Measurements from ENCODE around the gene CCDC12.
A peak's percentile ranks its signal among the peaks of the same experiment; 100 is the strongest.

The CCDC12 gene

DNA sequence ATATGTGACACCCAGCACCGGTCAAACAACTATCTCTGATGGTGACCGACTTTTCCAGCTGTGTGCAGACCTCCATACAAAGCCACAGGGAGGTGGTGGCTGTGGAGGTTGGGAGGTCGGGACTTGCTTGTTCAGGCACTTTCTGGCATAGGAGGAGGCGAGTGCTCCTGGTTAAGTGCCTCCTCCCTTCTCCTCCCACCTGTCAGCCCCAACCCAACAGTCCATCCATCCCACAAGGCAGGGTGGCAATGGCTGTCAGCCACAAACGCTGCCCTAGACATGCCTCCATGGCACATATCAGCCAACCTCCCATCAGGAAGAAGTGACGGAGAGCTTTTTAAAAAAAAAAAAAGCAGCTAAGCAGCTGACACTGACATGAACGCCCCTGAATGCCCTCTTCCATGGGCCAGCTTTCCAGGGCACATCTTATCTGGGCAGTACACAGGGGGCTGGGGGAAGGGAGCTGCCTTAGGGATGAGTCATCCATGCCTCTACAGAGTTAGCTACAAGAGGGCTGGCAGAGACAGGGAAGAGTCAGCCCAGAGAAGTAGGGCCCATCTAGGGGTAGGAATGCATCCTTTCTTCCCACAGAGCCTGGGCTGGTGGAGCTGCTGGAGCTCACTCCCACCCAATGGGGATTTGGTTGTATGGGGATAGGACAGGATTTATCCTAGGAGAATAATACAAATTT lies 41.2 kb downstream of the CCDC12 start:
- DNase-seq: peak; percentile 96

DNA sequence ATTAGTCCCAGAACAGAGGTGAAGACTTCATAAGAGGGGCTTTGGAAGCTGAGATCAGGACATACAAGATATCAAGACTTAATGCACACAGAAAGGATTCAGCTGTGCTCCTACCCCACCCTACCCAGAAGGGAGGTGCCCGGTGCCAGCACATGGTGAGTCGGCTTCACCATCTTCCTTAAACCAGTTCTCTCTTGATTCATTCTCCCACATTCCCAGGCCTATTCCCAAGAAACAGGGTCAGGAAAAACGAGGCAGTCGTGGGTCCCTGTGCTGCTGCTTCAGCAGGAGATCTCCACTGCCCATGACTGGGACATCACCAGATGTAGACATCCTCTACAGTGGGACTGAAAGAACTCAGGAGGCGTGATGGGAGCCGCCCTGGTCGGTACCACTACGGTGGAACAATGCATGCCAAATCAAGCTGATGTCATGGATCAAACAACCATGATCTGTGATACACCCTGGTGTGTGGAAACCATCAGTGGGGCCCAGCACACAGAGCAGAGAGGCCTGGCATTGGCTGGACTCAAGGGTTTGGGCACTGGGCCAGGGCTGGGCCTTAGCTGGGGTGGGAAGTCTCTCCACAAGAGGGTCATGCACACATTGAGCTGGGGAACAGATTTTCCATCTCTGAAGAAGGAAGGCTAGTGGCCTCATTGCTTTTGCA lies 41.9 kb downstream of the CCDC12 start:
- DNase-seq: no peak

GRCh38 chr3:46934072-46934471 lies 42.5 kb downstream of the CCDC12 start:
- no peak for DNase-seq

DNA sequence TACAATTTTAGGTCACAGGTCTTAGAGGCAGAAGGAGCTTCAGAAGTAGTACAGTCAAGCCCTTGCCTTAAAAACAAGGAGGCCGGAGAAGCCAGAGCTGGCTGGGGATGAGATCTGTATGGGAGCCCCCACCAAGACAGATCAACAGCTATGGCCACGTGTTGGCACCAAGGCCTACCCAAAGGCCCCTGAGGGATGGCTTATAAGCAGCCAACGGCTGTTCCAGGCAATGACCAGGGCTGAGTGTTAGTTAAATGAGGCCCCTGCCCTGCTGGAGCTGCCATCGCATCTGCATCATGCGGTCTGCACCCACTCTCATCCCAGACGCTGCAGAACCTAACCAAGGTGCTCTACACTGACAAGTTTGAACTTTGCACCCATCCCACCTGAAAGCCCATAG lies 43.3 kb downstream of the CCDC12 start:
- no peak for DNase-seq

DNA sequence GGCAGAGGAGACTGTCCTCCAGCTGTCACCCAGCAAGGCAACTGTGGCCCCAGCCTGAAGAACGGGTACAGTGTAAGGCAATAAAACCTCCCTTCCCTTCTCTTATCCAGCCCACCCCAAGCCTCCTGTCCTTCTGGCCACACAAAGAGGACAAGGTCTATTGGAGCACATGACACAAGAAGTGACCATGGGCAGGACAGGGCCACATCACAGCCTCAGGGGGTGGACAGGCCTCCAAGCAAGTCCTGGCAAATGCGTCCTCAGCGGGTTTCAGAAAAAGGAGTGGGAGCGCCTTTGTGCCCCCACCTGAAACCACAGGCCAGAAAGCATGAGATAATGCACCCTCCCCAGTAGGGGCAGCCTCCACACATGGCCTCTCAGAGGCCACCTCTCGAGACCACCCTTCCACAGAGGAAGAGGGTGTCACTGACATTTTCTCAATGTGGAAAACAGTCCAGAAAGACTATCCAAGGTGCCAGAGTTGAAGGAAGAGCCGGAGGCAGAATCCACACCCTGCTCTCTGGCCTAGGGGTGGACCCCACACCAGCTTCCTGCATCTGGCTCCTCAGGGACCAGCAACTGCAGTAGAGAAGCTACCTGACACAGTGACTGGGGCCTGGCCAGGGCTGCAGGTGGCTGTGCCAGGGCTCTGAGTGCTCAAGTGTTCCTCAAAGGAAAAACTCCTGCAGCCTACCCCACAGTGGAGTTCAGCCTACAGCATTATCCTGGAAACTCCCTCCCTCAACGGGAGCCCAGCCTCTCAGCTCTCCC lies 43.9 kb downstream of the CCDC12 start:
- no peak for DNase-seq

GRCh38 chr3:46931631-46932331 lies 44.8 kb downstream of the CCDC12 start:
- DNase-seq: no peak

- DNase-seq: no peak
Measured at GRCh38 chr3:46930945-46931403, 45.6 kb downstream of the CCDC12 start.

DNA sequence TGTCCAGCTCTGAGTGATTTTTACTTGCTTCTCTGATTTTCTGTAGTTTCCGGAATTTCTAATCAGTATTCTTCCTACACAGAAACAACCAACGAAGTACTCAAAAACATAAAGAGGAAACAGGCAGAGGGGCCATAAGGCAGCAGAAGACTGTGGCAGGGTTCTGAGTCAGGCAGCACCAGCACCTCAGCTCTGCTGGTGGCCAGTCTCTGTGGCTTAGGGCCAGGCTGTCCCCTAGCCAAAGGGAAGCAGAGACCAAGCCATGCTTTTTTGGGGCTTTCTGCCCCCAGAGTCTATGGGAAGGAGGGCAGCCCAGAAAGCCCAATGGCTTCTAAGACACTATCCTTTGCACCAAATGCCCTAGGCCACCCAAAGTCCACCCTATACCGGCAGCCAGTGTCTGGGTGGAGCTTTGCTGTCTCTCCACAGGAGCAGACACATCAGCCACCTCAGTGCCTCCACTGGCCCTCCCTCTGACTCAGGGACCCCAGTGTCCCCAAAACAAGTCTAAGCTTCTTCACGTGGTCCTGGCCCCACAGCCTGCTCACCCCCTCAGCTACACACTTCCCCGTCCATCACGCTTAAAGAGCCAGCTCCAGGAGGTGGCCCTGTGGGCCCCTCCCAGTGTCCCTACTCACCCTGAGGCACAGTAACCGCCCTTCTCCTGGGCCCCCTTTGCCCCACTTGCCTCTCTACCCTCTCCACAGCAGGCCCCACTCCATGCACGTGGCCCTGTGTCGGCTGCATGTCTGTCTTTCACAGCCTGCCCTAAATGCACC lies 46.2 kb downstream of the CCDC12 start:
- DNase-seq: no peak

- DNase-seq: no peak
Measured at GRCh38 chr3:46929324-46929723, 47.2 kb downstream of the CCDC12 start.

GRCh38 chr3:46928282-46928681 lies 48.3 kb downstream of the CCDC12 start:
- DNase-seq: no peak

DNA sequence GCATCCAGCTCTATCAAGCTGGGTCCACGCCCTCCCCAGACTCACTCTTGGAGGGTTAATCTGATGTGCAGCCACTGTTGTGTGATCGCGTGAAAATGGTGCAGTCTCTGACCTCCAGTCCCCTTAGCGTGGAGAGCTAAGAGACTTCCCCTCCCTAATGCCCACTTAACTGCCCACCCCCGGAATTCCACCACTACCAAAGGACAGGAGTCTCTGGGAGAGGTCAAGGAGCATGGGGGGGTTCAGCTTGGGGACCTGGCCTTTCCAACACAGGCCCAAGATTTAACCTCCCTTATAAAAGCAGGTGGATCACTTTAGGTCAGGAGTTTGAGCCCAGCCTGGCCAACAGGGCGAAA lies 48.8 kb downstream of the CCDC12 start:
- DNase-seq: no peak

GRCh38 chr3:46926871-46927717 lies 49.5 kb downstream of the CCDC12 start:
- DNase-seq: no peak

DNA sequence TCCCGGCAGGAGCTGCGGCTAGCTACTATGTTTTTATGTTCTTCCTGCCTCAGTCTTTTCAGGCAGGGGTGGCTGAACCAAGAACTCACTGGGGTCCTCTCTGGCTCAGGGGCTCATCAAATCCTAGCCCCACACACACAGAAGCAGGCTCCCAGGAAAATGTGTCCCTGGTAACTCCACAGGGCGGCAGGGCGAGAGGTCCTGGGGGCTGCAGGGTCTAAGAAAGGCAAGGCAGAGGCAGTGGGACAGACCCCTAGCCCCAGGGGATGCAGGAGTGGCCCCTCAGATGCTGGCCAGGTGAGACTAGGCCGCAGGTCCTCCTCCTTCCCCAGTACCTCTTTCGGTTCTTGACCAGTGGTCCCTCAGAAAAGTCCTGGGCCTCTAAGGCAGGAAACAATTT lies 50.1 kb downstream of the CCDC12 start:
- no peak for DNase-seq

GRCh38 chr3:46926039-46926438 lies 50.5 kb downstream of the CCDC12 start:
- DNase-seq: no peak

- DNase-seq: no peak
Measured at GRCh38 chr3:46925585-46925934, 51.0 kb downstream of the CCDC12 start.

GRCh38 chr3:46924921-46925584 lies 51.5 kb downstream of the CCDC12 start:
- DNase-seq: no peak

DNA sequence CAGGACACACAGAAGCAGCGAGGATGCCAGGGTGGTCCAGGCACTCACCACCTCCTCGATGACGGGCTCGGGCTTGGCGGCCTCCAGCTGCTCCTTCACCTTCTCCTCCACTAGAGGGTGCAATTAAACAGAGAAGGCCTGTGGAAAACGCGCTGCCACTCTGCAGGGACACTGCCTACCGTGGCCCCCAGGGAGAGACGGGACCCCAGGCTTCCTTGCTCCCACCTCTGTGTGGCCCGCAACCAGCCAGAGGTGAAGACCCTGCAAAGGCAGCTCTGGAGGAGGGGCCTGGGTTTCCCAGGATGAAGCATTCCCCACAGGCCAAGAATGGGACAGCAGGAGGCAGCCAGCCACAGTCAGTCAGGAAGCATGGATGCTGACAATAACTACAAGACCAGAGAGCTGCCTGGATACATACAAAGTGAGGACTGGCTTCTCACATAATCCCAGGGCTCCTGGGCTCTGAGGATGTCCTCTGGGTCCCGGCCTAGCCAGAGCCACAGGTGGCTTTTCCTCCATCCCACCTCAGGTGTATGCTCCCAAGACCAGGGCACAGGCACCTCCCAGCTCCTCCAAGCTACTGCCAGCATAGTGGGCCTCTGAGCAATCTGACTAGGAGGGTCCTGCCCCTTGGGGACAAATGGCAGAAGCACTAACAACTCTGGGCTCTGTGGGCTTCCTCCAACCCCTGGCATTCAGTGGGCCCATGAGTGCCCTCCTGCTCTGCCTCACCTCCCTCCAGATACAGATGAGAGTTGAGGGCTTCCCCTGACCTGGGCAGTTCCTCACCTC lies 52.8 kb downstream of the CCDC12 start:
- DNase-seq: no peak

DNA sequence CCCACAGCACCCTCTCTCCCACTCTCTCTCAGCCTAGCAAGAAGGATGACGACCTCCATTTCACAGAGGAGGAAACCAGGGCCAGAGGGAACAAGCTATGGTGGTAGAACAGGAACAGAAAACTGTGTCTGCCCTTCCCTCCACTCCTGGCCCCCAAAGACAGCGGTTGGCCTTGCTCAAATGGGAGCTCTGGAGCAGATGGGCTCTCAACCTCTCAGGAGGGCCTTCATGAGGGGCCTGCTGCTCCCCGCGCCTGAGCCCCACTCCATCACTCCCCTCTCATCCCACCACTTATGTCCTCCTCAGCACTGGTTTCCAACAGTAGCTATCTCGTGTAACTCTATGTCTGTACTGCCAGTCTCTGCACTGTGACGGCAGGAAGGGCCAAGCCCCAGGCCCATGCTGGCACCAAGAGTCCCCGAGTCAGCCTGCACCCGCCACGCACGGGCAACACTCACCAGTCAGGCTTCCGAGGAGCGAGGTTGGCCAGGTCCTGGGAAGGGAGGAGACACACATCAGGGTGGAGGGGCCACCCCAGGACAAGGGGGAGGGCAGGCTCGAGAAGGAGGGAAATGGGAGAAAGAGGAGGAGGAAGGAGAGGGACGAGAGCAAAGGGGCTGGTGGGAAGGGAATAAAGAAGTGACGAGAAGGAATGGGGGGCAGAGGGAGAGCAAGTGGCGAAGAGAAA lies 53.5 kb downstream of the CCDC12 start:
- no peak for DNase-seq

- DNase-seq: no peak
Measured at GRCh38 chr3:46922426-46922825, 54.1 kb downstream of the CCDC12 start.

GRCh38 chr3:46921871-46922271 lies 54.7 kb downstream of the CCDC12 start:
- no peak for DNase-seq
